Measurements from ENCODE around the gene CLCN1. TPM values are rescaled to one million over a fixed set of nuclear protein-coding genes. Genes with fewer than 3 reads are reported as not detected.
A peak's percentile ranks its signal among the peaks of the same experiment; 100 is the strongest.

The CLCN1 gene
- total RNA-seq (under 1 TPM in 4 of 7 donors, not detected in 3; 0.07 to 0.54 (median 0.26) TPM), polyA plus RNA-seq (under 1 TPM; 0.06 to 0.08 (median 0.07) TPM)
- long read RNA-seq, donor 1, result 0 reads
- long read RNA-seq, donor 2, result 0 reads

DNA sequence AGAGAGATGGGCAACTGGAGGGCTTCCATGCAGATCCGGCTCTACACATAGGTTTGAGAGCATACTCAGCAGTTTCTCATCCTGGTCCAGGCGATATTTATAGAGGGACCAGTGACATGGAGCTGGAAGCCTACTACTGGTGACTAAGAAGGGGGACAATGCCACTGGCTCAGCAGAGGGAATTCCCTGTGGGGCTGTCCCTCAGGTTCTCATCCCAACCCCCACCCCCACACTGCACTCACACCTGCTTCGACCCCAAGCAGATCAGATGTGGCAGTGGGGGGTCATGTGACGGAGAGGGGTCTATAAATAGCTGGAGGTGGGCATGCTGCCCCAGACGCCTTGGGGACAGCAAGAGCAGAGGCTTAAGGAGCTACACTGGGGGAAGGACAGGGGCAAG, at the start of gene CLCN1:
CLCN1 (plus strand) TSS at position 336 of the 400 bp plus-strand sequence. CDS start 102 bp downstream, outside the sequence.
- H3K4me3 ChIP-seq, result no peak within 1 kb of the TSS
- no peaks in the 10 kb centered on the region for H3K36me3 ChIP-seq
- no peak for DNase-seq
- intact Hi-C loops (cut with DNase I; ENCODE audit: low total_unique reads), result loop anchor here (10.0 kb wide), 1 partner anchor 89 kb away; the partner anchor contains the start of gene EPHA1
- TF ChIP-seq POLR2A (IDR thresholded peaks at IDR 0.05) (no peak), POLR2AphosphoS5 (IDR thresholded peaks at IDR 0.05) (no peak)
- H3K4me1 ChIP-seq, result peaks cover 0 to 19% (median 0%) of the 10 kb centered on the region in 6 donors
- 73 to 87% (median 78%) methylated on average over 5 of the region's 5 CpGs for WGBS, 5 donors
- H3K9me3 ChIP-seq, result no peaks in the 10 kb centered on the region
- no peaks in the 10 kb centered on the region for H3K27me3 ChIP-seq (replicated peaks in 1 of 7)
- H3K27ac ChIP-seq, result no peak within 1 kb of the TSS

DNA sequence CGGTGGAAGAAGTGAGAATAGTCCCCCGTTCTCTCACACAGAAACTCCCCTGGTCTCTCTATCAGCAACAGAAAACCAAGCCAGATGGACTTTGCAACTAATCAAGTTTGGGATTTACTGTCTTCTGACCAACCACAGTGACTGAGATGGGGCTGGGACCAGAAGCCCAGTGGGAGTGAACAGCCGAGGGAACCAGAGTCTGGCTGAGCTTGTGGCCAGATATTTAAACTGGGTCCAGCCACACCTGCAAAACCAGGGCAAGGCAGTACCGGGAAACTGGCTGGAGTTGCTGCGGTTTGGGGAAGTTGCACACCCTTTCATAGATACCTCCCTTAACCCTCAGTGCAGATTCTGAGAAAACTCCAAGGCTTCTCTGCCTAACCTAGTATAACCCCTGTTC, 46.7 kb upstream of the CLCN1 start:
- H3K9me3 ChIP-seq, result no peaks in the 10 kb centered on the region
- H3K36me3 ChIP-seq, result peaks cover 0 to 76% (median 42%) of the 10 kb centered on the region in 6 donors
- H3K4me1 ChIP-seq, result peaks cover 13 to 47% (median 19%) of the 10 kb centered on the region in 6 donors
- WGBS, 5 donors, result 46 to 80% (median 66%) methylated on average over 4 to 5 of the region's 5 CpGs
- no peak overlapping the region for H3K4me3 ChIP-seq
- peak overlapping the region in 2 of 8 donors; percentile 21 to 25 for H3K27ac ChIP-seq
- intact Hi-C loops (cut with DNase I; ENCODE audit: low total_unique reads), result no loop called here
- no peak for TF ChIP-seq POLR2A (IDR thresholded peaks at IDR 0.05)
- TF ChIP-seq POLR2AphosphoS5 (IDR thresholded peaks at IDR 0.05), result no peak
- TF ChIP-seq, protein P1, sequence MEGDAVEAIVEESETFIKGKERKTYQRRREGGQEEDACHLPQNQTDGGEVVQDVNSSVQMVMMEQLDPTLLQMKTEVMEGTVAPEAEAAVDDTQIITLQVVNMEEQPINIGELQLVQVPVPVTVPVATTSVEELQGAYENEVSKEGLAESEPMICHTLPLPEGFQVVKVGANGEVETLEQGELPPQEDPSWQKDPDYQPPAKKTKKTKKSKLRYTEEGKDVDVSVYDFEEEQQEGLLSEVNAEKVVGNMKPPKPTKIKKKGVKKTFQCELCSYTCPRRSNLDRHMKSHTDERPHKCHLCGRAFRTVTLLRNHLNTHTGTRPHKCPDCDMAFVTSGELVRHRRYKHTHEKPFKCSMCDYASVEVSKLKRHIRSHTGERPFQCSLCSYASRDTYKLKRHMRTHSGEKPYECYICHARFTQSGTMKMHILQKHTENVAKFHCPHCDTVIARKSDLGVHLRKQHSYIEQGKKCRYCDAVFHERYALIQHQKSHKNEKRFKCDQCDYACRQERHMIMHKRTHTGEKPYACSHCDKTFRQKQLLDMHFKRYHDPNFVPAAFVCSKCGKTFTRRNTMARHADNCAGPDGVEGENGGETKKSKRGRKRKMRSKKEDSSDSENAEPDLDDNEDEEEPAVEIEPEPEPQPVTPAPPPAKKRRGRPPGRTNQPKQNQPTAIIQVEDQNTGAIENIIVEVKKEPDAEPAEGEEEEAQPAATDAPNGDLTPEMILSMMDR (IDR thresholded peaks at IDR 0.05 in 8 of 11, conservative IDR thresholded peaks at IDR 0.05 in 3 of 11), result no peak
- H3K27me3 ChIP-seq (replicated peaks in 1 of 7), result no peaks in the 10 kb centered on the region
- DNase-seq, result no peak

DNA sequence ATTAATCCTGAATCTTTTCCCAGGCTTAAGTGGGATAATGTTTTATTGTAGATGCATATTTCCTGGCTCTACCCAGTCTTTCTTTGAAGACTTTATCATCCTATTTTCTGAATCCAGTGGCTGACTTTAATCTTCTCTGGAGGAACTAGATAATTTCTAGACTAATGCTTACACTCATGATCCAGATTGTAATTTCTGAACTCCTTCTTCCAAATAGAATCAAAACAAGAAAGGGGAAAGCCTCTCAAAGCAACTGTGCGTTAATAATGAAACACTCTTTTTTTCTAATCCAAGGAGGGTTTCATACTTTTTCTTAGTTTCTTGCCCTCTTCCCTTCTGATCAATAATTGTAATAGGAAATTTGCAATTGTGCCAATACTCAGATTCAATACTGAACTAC, 44.7 kb upstream of the CLCN1 start:
- WGBS, 5 donors, result 71 to 97% (median 79%) methylated on average over 1 of the region's 1 CpG
- Histone ChIP-seq H3K4me3 (no peak overlapping the region), H3K4me1 (peaks cover 0 to 27% (median 0%) of the 10 kb centered on the region in 6 donors), H3K27me3 (replicated peaks in 1 of 7) (no peaks in the 10 kb centered on the region), H3K27ac (no peak overlapping the region), H3K36me3 (peaks cover 0 to 59% (median 41%) of the 10 kb centered on the region in 6 donors), H3K9me3 (no peaks in the 10 kb centered on the region)
- intact Hi-C loops (cut with DNase I; ENCODE audit: low total_unique reads), result no loop called here
- DNase-seq, result no peak
- TF ChIP-seq POLR2AphosphoS5 (IDR thresholded peaks at IDR 0.05) (no peak), POLR2A (IDR thresholded peaks at IDR 0.05) (no peak)
- TF ChIP-seq, protein P1 (IDR thresholded peaks at IDR 0.05 in 8 of 11, conservative IDR thresholded peaks at IDR 0.05 in 3 of 11), result no peak

DNA sequence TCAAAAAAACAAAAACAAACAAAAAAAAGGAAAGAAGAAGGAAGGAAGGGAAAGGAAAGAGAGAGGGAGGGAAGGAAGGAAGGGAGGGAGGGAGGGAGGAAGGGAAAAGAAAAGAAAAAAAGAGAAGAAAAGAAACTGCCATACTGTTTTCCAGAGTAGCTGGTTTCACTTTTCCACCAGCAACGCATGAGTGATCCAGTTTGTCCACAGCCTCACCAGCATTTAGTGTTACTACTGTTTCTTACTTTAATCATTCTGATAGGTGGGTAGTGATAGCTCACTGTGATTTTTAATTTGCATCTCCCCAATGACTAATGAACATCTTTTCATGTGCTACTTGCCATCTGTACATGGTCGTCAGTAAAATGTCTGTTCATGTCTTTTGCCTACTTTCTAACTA, 43.0 kb upstream of the CLCN1 start:
- DNase-seq, result no peak
- intact Hi-C loops (cut with DNase I; ENCODE audit: low total_unique reads), result no loop called here
- WGBS, 5 donors, result 88 to 96% (median 94%) methylated on average over 2 of the region's 2 CpGs

More for the DNA sequence above, 43.0 kb upstream of the CLCN1 start:
- H3K9me3 ChIP-seq, result no peaks in the 10 kb centered on the region
- H3K4me1 ChIP-seq, result peaks cover 0 to 15% (median 0%) of the 10 kb centered on the region in 6 donors
- peaks cover 0 to 43% (median 26%) of the 10 kb centered on the region in 6 donors for H3K36me3 ChIP-seq
- TF ChIP-seq POLR2AphosphoS5 (IDR thresholded peaks at IDR 0.05), result no peak
- no peak for TF ChIP-seq POLR2A (IDR thresholded peaks at IDR 0.05)
- TF ChIP-seq, protein P1 (IDR thresholded peaks at IDR 0.05 in 8 of 11, conservative IDR thresholded peaks at IDR 0.05 in 3 of 11), result no peak
- H3K27me3 ChIP-seq (replicated peaks in 1 of 7), result no peaks in the 10 kb centered on the region
- H3K4me3 ChIP-seq, result no peak overlapping the region
- H3K27ac ChIP-seq, result no peak overlapping the region
